Stimulated activated CD4-positive, alpha-beta T cell treated with anti-CD3 and anti-CD28 coated beads, Interleukin-2, amount 100 ng/mL, for 24 hours (primary cell): ENCODE data around the gene GP1BA.

Source experiments
- DNase-seq, 2 donors: peaks; one replicate each; pipeline ENCODE4 v3.0.0-alpha.2; 2020

The GP1BA gene

GRCh38 chr17:4931963-4932362 lies at the start of gene GP1BA:
GP1BA (plus strand) TSS chr17:4932277; CDS start chr17:4932605, 328 bp downstream.
- no peak for DNase-seq

DNA sequence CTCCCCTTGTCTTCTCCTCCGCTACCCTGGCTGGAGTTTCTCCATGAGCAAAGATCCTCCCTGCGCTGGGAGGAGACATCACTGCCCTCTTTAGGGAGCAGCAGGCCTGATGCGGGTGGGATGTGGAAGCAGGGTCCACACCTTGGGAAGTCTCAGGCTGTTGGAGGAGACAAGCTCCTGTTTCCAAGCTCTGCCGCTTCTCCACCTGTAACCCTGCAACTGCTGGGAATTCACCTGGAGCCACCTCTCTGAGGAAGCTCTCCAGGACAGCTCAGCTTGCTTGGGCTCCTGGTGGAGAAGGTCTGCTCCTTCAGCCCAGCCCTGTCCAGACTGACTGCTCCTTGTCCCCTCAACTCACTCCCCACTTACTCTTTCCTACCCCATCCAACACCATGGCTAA lies 47.6 kb upstream of the GP1BA start:
- no peak for DNase-seq

- no peak for DNase-seq
Observed at GRCh38 chr17:4886830-4887229, 45.2 kb upstream of the GP1BA start.

DNA sequence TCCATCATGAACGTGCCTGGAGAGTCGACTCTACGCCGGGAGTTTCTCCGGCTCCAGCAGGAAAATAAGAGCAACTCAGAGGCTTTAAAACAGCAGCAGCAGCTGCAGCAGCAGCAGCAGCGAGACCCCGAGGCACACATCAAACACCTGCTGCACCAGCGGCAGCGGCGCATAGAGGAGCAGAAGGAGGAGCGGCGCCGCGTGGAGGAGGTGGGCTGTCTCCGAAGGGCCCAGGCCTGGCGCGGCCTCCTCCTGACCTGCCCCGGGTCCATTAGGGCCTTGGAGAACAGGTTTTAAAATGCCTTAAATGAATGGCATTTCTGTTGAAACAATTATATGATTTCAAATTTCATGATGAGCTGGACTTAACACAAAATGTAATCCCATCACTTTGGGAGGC lies 44.5 kb upstream of the GP1BA start:
- DNase-seq: no peak

- no peak for DNase-seq
Observed at GRCh38 chr17:4891411-4892410, 40.4 kb upstream of the GP1BA start.

DNA sequence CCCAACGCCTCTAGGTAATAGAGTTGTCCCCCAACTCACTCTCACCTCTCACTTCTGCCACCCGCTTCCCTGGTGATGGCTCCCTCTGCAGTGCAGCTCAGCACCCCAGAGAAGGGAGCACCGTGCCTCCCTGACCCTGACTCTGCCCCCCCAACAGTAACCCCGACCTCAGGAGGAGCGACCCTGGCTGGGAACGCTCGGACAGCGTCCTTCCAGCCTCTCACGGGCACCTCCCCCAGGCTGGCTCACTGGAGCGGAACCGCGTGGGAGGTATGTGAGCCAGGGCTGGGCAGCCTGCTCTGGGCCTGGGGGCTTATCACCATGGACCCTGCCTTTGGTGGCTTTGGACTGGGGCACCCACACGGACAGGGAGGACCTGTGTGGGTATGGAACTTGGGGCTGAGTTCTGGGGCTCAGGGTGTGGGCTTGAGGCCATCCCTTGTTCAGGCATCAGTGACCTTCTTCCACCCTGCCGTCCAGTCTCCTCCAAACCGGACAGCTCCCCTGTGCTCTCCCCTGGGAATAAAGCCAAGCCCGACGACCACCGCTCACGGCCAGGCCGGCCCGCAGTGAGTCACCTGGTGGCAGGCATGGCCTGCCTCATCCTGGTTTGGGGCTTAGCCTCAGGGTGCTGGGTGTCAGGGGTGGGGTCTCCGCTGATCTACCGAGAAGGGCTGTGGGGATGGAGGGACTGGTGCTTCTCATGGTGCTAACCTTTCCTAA lies 39.4 kb upstream of the GP1BA start:
- no peak for DNase-seq

DNA sequence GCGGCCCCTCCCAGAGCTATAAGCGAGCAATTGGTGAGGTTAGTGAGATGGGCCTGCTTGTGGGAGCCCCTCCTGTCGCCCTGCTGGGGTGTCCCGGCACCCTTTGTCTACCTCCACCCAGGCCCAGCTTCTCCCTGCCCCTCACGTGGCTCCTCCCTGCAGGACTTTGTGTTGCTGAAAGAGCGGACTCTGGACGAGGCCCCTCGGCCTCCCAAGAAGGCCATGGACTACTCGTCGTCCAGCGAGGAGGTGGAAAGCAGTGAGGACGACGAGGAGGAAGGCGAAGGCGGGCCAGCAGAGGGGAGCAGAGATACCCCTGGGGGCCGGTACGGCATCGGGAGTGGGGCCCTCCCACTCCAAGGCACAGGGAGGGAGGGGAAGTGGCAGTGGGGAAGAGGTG lies 38.8 kb upstream of the GP1BA start:
- DNase-seq: no peak

DNA sequence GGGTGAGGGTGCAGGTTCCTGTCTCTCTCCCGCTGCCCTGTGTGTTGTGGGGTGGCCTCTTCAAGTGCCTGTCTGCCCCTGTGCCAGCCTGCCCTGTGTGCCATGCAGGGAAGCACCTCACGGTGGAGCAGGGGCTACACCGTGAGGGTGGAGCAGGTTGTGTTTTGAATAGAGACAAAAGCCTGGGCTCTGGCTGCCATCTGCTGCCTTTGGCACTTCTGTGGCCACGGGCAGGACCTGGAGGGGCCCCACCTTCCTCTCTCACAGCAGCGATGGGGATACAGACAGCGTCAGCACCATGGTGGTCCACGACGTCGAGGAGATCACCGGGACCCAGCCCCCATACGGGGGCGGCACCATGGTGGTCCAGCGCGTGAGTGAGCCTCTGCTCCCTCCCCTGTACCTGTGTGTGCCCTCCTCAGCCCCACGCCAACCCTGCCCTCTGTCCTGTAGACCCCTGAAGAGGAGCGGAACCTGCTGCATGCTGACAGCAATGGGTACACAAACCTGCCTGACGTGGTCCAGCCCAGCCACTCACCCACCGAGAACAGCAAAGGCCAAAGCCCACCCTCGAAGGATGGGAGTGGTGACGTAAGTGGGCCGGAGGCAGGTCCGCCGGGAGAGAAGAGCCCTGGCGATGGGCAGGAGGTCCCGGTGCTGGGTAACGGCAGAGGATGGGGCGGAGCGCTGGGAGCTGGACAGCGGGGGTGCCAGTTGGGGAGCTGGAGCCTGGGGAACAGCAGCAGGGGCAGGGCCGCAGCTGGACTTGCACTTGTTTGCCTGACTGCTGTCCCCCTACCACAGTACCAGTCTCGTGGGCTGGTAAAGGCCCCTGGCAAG lies 38.1 kb upstream of the GP1BA start:
- no peak for DNase-seq

DNA sequence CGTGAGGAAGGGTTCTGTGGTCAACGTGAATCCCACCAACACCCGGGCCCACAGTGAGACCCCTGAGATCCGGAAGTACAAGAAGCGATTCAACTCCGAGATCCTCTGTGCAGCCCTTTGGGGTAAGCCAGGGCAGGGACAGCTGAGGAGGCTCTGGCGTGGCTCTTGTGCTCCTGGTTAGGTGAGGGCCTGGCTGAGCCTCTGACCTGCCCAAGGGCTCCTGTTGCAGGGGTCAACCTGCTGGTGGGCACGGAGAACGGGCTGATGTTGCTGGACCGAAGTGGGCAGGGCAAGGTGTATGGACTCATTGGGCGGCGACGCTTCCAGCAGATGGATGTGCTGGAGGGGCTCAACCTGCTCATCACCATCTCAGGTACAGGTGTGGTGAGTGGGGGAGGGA lies 37.0 kb upstream of the GP1BA start:
- no peak for DNase-seq

DNA sequence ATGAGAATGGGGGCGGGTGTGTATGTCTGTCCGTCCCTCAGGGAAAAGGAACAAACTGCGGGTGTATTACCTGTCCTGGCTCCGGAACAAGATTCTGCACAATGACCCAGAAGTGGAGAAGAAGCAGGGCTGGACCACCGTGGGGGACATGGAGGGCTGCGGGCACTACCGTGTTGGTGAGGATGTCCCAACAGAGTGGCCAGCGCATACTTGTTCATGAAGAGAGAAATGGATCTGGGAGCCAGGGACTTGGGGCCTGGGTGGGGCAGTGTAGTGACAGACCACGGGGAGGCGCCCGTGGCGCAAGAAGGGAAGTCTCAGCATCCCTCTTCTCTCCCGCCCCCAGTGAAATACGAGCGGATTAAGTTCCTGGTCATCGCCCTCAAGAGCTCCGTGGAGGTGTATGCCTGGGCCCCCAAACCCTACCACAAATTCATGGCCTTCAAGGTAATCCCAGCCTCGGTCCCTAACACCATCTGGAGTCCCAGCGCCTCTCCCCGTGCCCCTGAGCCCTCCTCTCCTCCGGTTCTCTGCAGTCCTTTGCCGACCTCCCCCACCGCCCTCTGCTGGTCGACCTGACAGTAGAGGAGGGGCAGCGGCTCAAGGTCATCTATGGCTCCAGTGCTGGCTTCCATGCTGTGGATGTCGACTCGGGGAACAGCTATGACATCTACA lies 36.3 kb upstream of the GP1BA start:
- no peak for DNase-seq

GRCh38 chr17:4896332-4897197 lies 35.5 kb upstream of the GP1BA start:
- no peak for DNase-seq

DNA sequence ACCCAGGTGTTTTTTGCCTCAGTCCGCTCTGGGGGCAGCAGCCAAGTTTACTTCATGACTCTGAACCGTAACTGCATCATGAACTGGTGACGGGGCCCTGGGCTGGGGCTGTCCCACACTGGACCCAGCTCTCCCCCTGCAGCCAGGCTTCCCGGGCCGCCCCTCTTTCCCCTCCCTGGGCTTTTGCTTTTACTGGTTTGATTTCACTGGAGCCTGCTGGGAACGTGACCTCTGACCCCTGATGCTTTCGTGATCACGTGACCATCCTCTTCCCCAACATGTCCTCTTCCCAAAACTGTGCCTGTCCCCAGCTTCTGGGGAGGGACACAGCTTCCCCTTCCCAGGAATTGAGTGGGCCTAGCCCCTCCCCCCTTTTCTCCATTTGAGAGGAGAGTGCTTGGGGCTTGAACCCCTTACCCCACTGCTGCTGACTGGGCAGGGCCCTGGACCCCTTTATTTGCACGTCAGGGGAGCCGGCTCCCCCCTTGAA lies 34.8 kb upstream of the GP1BA start:
- DNase-seq: no peak

DNA sequence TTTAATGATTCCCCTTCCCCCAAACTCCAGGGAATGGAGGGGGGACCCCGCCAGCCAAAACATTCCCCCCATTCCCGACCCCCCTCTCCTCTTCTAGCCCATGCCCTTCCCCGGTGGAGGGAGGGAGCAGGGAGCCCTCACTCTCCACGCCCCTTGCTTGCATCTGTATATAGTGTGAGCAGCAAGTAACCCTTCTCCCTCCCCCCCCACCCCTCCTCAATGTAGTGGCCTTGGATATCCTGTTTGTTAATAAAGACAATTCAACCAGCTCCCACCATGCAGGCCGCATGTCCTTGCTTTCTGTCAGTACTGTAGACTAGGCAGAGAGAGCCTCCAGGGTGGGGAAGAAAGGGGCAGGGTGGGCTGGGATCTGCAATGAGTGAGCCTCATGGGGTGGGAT lies 34.3 kb upstream of the GP1BA start:
- no peak for DNase-seq

- no peak for DNase-seq
Observed at GRCh38 chr17:4898351-4898750, 33.7 kb upstream of the GP1BA start.

DNA sequence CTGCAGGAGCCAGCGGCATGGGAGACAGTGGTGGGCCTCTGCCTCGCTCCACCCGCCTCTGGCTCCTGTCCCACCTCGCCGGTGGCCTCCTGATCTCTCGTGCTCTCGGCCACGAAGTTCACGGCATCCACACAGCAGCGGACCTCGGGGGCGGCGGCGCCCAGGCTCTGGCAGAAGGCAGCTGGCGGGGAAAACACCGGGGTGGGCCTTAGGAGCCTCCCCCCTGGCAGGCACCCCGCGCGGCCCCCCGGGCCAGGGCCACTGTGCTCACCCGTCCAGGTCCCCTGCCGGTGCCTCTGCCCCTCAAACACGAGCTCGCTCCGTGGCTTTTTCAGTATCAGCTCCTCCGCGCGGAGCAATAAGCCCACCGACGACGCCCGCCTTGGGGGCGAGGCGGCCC lies 33.1 kb upstream of the GP1BA start:
- DNase-seq: no peak

GRCh38 chr17:4899341-4900230 lies 32.5 kb upstream of the GP1BA start, which contains the start of gene C17orf107:
C17orf107 (plus strand) TSS chr17:4899536; CDS start chr17:4899763, 227 bp downstream.
- peak; percentile 95 to 97 for DNase-seq

DNA sequence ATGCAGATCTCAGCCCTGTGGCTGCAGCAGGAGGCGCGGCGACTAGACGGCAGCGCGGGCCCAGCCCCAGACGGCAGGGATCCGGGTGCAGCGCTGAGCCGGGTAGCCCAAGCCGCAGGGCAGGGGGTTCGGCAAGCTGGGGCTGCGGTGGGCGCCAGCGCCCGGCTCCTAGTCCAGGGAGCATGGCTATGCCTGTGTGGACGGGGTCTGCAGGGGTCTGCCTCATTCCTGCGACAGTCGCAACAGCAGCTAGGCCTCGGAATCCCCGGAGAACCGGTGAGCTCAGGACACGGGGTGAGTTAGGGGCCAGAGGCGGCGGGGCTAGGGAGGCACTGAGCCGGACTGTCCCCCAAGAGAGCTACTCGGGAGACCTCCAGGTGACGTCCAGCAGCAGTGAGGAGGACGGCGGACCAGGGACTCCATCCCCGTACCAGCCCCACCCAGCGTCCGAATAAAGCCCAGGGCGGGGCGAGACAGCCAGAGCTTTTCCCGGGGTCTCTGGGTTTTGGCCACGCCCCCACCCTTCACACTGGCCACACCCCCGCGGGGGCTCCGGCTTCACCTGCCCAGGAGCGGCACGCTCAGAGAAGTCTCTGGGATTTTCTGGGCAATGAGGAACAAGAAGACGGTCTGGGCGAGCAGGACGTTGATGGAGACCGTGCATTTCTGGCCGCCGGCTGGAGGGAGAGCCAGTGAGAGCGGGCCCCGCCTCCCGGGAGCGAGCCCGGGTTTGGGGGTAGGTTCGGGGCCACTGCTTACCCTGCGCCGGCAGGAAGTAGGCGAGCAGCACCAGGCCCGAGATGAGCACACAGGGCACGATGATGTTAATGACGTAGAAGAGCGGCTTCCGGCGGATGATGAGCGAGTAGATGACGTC lies 31.6 kb upstream of the GP1BA start:
- DNase-seq: peak; percentile 48 to 49

GRCh38 chr17:4901108-4901647 lies 30.9 kb upstream of the GP1BA start:
- peak in 1 of 2 donors; percentile 19 for DNase-seq
